GM21528 (cell line): ENCODE data around the gene TBC1D2B.

Source experiments
- ATAC-seq: cut with Tn5 transposase; IDR thresholded peaks from one replicate; pipeline ENCODE4 v1.9.1; 2021; ENCODE audit warnings: mild to moderate bottlenecking, moderate library complexity; ENCODE audit not compliant: unreplicated experiment, low FRiP score

Gene TBC1D2B

GRCh38 chr15:78075490-78076230 lies 1.9 kb downstream of the TBC1D2B start:
- no peak for ATAC-seq

GRCh38 chr15:78073046-78073787 lies 4.3 kb downstream of the TBC1D2B start:
- ATAC-seq = no peak

- no peak for ATAC-seq
Observed at GRCh38 chr15:78072080-78072892, 5.2 kb downstream of the TBC1D2B start.

GRCh38 chr15:78071383-78071782 lies 6.1 kb downstream of the TBC1D2B start:
- ATAC-seq = no peak

GRCh38 chr15:78070049-78070700 lies 7.3 kb downstream of the TBC1D2B start:
- ATAC-seq = no peak

GRCh38 chr15:78069462-78070029 lies 8.0 kb downstream of the TBC1D2B start:
- no peak for ATAC-seq

GRCh38 chr15:78069052-78069414 lies 8.5 kb downstream of the TBC1D2B start:
- peak; percentile 7 for ATAC-seq

GRCh38 chr15:78067328-78068228 lies 9.9 kb downstream of the TBC1D2B start:
- no peak for ATAC-seq

- no peak for ATAC-seq
Observed at GRCh38 chr15:78065973-78066946, 11.3 kb downstream of the TBC1D2B start.

- ATAC-seq = no peak
Observed at GRCh38 chr15:78065284-78065872, 12.1 kb downstream of the TBC1D2B start.

- ATAC-seq = no peak
Observed at GRCh38 chr15:78064544-78064943, 13.0 kb downstream of the TBC1D2B start.

GRCh38 chr15:78063970-78064385 lies 13.5 kb downstream of the TBC1D2B start:
- ATAC-seq = no peak

- no peak for ATAC-seq
Observed at GRCh38 chr15:78063217-78063616, 14.3 kb downstream of the TBC1D2B start.

- peak; percentile 45 for ATAC-seq
Observed at GRCh38 chr15:78061963-78062427, 15.5 kb downstream of the TBC1D2B start.

GRCh38 chr15:78060232-78060631 lies 17.3 kb downstream of the TBC1D2B start:
- ATAC-seq = no peak

GRCh38 chr15:78059110-78059839 lies 18.2 kb downstream of the TBC1D2B start:
- no peak for ATAC-seq

- ATAC-seq = no peak
Observed at GRCh38 chr15:78058401-78058935, 19.0 kb downstream of the TBC1D2B start.
